SK-N-MC (cell line): Measurements from ENCODE around the gene EDRF1.
"Not testable (repeated sequence)": the region's sequence is repeated elsewhere in the genome, so short reads cannot be mapped to it uniquely, and the experiment has no call there.

Experiments used
- DNase-seq: peaks from one replicate; pipeline ENCODE4 v3.0.0-alpha.2; 2011; ENCODE audit warnings: low read depth, low spot score
- H3K27ac ChIP-seq: fragments of 200-600 bp; sonication (generic); 2 replicates; pipeline ENCODE4 v1.5.1; 2016; ENCODE audit warnings: mixed run types
- H3K36me3 ChIP-seq: fragments of 200-600 bp; sonication (generic); 2 replicates; pipeline ENCODE4 v1.6.1; 2017; ENCODE audit warnings: antibody characterized with exemption, low read length, mixed read lengths; ENCODE audit not compliant: insufficient read depth
- H3K4me3 ChIP-seq: fragments of 200-600 bp; sonication (generic); 2 replicates; pipeline ENCODE4 v1.5.1; 2016
- H3K9ac ChIP-seq: fragments of 200-600 bp; sonication (generic); 2 replicates; pipeline ENCODE4 v1.8.0; 2017; ENCODE audit warnings: mixed run types, mixed read lengths; ENCODE audit not compliant: insufficient read length
- H3K9me3 ChIP-seq: fragments of 200-600 bp; sonication (generic); 2 replicates; pipeline ENCODE4 v1.6.1; 2017; ENCODE audit warnings: low read depth, mild to moderate bottlenecking, antibody characterized with exemption, low read length, moderate library complexity, mixed read lengths
- EZH2 ChIP-seq: fragments of 200-600 bp; sonication (generic); IDR thresholded peaks from one replicate; pipeline ENCODE4 v1.6.1; 2017; ENCODE audit warnings: antibody characterized with exemption
- FOXP2 ChIP-seq: optimal IDR thresholded peaks from 2 replicates; pipeline ENCODE3; 2011; ENCODE audit warnings: mild to moderate bottlenecking, moderate library complexity; ENCODE audit not compliant: insufficient read depth; ENCODE audit errors: extremely low read length, control extremely low read depth
- POLR2AphosphoS5 ChIP-seq: IDR thresholded peaks from 2 replicates; pipeline ENCODE4 v1.6.1; 2012; ENCODE audit warnings: mild to moderate bottlenecking, low read depth, low read length, borderline replicate concordance

Gene EDRF1

DNA sequence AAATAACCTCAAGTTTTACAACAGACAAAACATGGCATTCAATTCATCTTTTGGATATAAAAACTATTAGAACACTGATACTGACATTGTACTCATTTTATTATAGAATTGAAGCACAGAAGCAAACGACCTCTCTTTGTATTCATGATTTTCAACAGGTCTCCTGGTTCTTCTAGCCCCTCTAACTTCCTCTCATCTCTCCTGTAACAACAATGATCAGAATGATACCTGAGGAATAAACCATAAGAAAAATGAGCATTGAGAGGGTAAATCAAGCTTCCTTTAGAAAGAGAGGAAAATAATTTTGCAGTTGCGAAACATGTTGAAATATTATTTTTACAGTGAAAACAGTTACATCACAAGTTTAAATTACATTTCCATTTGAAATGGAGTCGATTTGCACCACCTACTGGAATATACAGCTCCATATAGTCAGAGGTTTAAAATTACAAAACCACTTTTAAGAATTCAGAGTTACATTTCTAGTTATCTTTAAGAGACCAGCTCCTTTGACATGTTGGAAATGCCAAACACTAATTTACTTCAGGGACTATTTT is 19.1 kb upstream of the EDRF1 start:
- no peaks in the 10 kb centered on the region for H3K36me3 ChIP-seq
- H3K4me3 ChIP-seq, result no peak overlapping the region
- no peak overlapping the region for H3K27ac ChIP-seq
- no peaks in the 10 kb centered on the region for H3K9me3 ChIP-seq
- no peak for TF ChIP-seq FOXP2
- no peak for TF ChIP-seq EZH2
- TF ChIP-seq POLR2AphosphoS5, result no peak
- no peak for DNase-seq
- no peak overlapping the region for H3K9ac ChIP-seq

DNA sequence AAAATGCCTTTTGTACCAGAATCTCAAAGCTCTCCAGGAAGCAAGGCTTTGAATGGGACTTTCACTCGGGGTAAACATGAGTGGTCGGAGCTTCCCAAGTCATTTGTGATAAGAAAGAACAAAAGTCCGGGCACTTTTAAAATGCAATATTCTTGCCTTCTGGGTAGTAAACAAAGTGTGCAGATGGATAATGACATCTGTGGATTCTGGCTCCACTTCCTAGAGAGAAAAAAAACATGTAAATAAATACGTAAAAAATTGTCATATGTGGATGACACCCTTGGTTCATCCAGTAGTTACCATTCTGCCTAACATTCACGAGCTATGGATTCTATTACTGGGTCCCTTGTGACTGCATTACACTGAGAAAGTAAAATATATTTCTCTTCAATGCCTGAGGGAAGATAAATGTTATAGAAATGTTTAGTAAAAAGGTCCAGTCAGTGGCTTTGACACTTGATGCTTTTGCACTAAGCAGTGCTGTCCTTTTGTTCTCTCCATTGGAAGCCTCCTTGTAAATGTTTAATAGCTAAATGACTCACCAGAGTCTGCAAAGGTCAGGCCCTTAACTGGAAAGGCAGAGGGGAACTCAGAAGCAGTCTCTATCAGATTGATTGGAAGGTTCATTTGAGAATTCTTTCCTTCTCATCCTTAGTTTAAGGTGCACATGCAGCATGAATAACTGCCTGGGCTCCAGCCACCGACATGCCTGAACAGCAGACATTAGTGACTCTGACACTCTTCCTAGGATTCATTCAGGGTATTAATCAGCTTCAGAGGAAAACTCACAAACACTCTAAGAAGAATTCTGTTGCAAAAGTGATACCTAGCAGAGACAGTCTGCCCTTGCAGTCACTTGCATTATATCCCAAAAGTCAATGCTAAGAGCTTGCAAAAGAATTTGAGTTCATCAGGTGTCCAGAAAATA is 11.7 kb upstream of the EDRF1 start:
- no peak for TF ChIP-seq EZH2
- TF ChIP-seq POLR2AphosphoS5, result no peak
- no peak for TF ChIP-seq FOXP2
- no peak overlapping the region for H3K4me3 ChIP-seq
- H3K27ac ChIP-seq, result no peak overlapping the region
- no peaks in the 10 kb centered on the region for H3K36me3 ChIP-seq
- no peak for DNase-seq
- no peak overlapping the region for H3K9ac ChIP-seq
- H3K9me3 ChIP-seq, result no peaks in the 10 kb centered on the region

DNA sequence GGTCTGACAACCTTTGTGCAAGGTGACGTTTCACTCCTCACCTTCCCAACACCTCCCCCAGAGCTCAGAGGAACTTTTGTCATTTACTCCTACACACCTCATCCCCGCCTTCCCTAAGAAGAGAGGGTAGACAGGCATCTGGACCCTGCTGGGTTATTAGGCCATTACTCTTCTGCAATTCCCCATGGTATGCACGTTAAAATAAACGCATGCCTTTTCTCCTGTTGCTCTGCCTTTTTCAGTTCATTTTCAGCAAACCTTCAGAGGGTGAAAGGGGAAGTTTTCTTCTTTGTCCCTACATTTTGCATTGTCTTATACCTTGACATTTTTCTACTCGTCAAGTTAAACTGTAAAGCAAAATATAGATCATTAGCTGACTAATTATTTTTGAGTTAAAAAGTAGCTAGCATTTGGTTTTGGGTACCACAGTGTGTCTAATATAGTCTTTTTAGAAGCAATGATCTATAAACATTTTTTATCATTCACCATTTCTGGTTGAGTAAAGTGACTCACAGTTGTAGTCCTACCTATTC is 10.5 kb upstream of the EDRF1 start:
- H3K27ac ChIP-seq, result no peak overlapping the region
- no peaks in the 10 kb centered on the region for H3K36me3 ChIP-seq
- no peak overlapping the region for H3K9ac ChIP-seq
- TF ChIP-seq FOXP2 (no peak), EZH2 (no peak), POLR2AphosphoS5 (no peak)
- H3K4me3 ChIP-seq, result no peak overlapping the region
- no peaks in the 10 kb centered on the region for H3K9me3 ChIP-seq
- DNase-seq, result no peak

DNA sequence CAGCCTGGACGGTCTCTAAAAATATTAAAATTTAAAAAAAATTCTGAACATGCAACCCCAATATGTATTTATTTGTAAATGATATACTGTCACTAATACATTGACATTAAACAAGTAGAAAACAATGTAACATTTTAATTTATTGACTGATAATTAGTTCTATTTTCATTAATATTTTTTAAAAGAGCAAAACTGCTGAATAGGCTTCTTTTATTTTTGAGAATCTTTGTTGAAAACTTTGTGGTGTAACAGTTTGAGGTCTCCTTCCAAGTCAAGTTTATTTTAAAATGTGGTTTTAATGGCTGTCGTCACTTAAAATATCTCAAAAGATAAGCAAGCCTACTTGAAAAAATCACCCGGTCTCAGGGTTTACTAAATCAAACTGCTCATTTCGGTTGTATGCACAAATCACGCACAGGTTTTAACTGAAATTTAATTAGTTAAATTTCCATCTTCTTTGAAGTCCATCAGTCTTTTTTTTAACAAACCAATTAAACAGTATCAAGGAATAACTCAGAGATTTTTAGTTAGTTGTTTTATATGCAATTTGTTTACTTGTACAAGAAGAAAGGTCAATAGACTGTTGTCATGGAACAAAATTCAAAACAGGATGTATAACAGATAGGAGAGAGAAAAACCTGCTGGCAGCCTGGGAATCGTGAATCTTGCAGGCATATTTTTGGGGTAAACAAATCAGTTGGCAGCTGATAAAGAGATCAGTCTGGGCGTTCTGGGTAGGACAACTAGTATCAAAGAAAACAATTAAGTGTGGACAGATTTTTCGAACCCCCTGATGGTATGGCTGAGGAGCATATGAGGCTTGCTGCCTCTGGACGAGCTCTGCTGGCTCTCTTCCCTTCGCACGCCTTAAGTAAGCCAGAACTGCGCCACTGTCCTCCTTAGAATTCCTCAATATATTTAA is 9.7 kb upstream of the EDRF1 start:
- Histone ChIP-seq H3K27ac (no peak overlapping the region), H3K36me3 (no peaks in the 10 kb centered on the region), H3K4me3 (no peak overlapping the region), H3K9ac (no peak overlapping the region), H3K9me3 (no peaks in the 10 kb centered on the region)
- DNase-seq, result no peak
- TF ChIP-seq POLR2AphosphoS5 (no peak), EZH2 (no peak), FOXP2 (no peak)

DNA sequence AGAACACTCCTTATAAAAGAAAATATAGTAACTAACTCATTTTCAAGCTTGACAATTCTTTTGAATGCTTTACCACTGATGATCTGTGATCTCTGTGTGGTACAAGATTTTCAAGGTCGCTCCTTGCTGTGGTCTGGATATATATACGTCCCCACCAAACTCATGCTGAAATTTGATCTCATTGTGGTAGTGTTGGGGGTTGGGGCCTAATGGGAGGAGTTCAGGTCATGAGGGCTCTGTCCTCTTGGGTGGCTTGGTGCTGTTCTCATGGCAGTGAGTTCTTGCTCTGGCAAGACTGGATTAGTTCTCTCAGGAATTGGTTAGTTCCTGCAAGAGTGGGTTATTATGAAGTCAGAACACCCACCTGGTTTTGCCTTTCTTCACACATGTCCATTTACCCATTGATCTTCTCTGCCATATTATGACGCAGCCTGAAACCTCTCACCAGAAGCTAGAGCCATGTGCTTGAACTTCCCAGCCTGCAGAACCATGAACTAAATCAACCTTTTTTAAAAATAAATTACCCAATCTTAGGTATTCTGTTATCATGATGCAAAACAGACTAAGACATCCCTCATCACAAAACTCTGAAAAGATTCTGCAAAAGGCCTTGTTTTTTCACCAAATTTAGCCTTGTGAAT is 8.3 kb upstream of the EDRF1 start:
- Histone ChIP-seq H3K4me3 (no peak overlapping the region), H3K27ac (no peak overlapping the region), H3K9ac (no peak overlapping the region), H3K36me3 (no peaks in the 10 kb centered on the region), H3K9me3 (no peaks in the 10 kb centered on the region)
- TF ChIP-seq EZH2 (no peak), POLR2AphosphoS5 (no peak), FOXP2 (no peak)
- DNase-seq, result no peak

DNA sequence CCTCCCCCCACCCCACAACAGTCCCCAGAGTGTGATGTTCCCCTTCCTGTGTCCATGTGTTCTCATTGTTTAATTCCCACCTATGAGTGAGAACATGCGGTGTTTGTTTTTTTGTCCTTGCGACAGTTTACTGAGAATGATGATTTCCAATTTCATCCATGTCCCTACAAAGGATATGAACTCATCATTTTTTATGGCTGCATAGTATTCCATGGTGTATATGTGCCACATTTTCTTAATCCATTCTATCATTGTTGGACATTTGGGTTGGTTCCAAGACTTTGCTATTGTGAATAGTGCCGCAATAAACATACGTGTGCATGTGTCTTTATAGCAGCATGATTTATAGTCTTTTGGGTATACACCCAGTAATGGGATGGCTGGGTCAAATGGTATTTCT is 4.8 kb upstream of the EDRF1 start:
- not testable (repeated sequence) for H3K27ac ChIP-seq, H3K9me3 ChIP-seq, H3K4me3 ChIP-seq, DNase-seq, H3K9ac ChIP-seq, H3K36me3 ChIP-seq

DNA sequence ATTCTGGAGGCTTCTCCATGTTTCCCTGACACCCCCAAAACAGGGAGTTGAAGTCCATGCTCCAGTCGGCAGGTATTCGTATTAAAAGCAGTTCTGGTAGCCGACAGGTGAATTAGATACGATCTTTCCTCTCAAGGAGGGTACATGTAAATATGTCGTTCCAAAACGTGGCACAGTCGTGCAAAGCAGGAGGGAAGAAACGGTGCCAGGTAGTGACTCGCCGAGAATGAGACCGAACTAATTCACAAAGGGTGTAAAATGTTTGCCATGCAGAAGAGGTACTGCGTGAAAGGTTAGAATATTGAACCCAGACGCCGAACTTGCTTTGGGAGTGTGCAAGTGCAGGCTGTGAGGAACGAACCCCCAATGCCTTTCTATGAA is 483 bp downstream of the EDRF1 start:
- no peak for DNase-seq
- H3K36me3 ChIP-seq, result peaks cover 40% of the 10 kb centered on the region
- H3K9me3 ChIP-seq, result no peaks in the 10 kb centered on the region
- TF ChIP-seq FOXP2 (no peak), POLR2AphosphoS5 (no peak), EZH2 (no peak)
- peak overlapping the region; percentile 86 for H3K4me3 ChIP-seq
- H3K9ac ChIP-seq, result peak overlapping the region; percentile 97
- no peak overlapping the region for H3K27ac ChIP-seq
